ENCODE results near the gene SRXN1. TPM values are rescaled to one million over a fixed set of nuclear protein-coding genes. Genes with fewer than 3 reads are reported as not detected.

The SRXN1 gene
- total RNA-seq, 1 donor from 2014 or later: 17.7 TPM

DNA sequence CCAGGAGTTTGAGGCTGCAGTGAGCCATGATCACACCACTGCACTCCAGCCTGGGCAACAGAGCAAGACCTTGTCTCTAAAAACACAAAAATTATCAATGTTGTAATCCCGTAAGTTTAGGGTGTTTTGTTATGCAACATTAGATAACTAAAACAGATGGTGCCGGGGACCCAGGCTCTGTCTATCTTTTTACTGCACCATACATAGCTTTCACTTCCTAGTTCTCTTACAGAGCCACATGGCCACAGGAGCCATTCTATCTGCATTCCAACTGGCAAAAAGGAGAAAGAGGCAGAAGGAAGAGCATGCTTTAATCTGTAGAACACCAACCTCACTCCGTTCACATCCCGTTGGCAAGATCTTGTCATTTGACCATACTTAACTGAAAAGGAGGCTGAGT, 37.5 kb downstream of the SRXN1 start:
- Histone ChIP-seq H3K27me3 (ENCODE audit: insufficient read depth, low read length) (peaks cover 35% of the 10 kb centered on the region), H3K27ac (ENCODE audit: low read depth, low read length) (no peak overlapping the region), H4K20me1 (ENCODE audit: insufficient read depth, low read length) (no peaks in the 10 kb centered on the region), H3K79me2 (ENCODE audit: insufficient read depth, low read length) (no peaks in the 10 kb centered on the region), H3K36me3 (ENCODE audit: insufficient read depth, low read length) (no peaks in the 10 kb centered on the region), H3K4me3 (ENCODE audit: insufficient read depth, low read depth, low read length) (no peak overlapping the region), H3K9me3 (ENCODE audit: insufficient read depth, low read depth, low read length) (peaks cover 12% of the 10 kb centered on the region), H3K4me1 (ENCODE audit: insufficient read depth, low read length) (no peaks in the 10 kb centered on the region), H3K4me2 (ENCODE audit: low read length) (no peak overlapping the region), H3K9ac (ENCODE audit: low read length) (no peak overlapping the region), H2AFZ (ENCODE audit: low read depth, low read length) (no peak overlapping the region)
- TF ChIP-seq EZH2 (IDR thresholded peaks at IDR 0.05; ENCODE audit: insufficient read depth, low read length): no peak
- TF ChIP-seq, protein P1, sequence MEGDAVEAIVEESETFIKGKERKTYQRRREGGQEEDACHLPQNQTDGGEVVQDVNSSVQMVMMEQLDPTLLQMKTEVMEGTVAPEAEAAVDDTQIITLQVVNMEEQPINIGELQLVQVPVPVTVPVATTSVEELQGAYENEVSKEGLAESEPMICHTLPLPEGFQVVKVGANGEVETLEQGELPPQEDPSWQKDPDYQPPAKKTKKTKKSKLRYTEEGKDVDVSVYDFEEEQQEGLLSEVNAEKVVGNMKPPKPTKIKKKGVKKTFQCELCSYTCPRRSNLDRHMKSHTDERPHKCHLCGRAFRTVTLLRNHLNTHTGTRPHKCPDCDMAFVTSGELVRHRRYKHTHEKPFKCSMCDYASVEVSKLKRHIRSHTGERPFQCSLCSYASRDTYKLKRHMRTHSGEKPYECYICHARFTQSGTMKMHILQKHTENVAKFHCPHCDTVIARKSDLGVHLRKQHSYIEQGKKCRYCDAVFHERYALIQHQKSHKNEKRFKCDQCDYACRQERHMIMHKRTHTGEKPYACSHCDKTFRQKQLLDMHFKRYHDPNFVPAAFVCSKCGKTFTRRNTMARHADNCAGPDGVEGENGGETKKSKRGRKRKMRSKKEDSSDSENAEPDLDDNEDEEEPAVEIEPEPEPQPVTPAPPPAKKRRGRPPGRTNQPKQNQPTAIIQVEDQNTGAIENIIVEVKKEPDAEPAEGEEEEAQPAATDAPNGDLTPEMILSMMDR (IDR thresholded peaks at IDR 0.05; ENCODE audit: insufficient read depth, low read depth, low read length): no peak
- no peaks in the 10 kb centered on the region for H3K4me1 Mint-ChIP-seq (ENCODE audit: low read depth, unreplicated experiment)
- H3K4me3 Mint-ChIP-seq (ENCODE audit: unreplicated experiment): no peak overlapping the region
- DNase-seq (ENCODE audit: low read depth): no peak
- no peak overlapping the region for H3K27ac Mint-ChIP-seq (ENCODE audit: unreplicated experiment)
- peaks cover 20% of the 10 kb centered on the region for H3K9me3 Mint-ChIP-seq (ENCODE audit: unreplicated experiment)
- no peak for FAIRE-seq
- no peaks in the 10 kb centered on the region for H3K36me3 Mint-ChIP-seq (ENCODE audit: low read depth, unreplicated experiment)
- H3K27me3 Mint-ChIP-seq (ENCODE audit: low read depth, unreplicated experiment): peaks cover 47% of the 10 kb centered on the region

- TF ChIP-seq, protein P1 (IDR thresholded peaks at IDR 0.05; ENCODE audit: insufficient read depth, low read depth, low read length): no peak
- TF ChIP-seq EZH2 (IDR thresholded peaks at IDR 0.05; ENCODE audit: insufficient read depth, low read length): no peak
- no peak for FAIRE-seq
- H3K4me1 Mint-ChIP-seq (ENCODE audit: low read depth, unreplicated experiment): no peaks in the 10 kb centered on the region
- no peaks in the 10 kb centered on the region for H3K4me1 ChIP-seq (ENCODE audit: insufficient read depth, low read length)
- no peak overlapping the region for H3K9ac ChIP-seq (ENCODE audit: low read length)
- peaks cover 47% of the 10 kb centered on the region for H3K27me3 ChIP-seq (ENCODE audit: insufficient read depth, low read length)
- H3K9me3 ChIP-seq (ENCODE audit: insufficient read depth, low read depth, low read length): no peaks in the 10 kb centered on the region
- peaks cover 3% of the 10 kb centered on the region for H3K9me3 Mint-ChIP-seq (ENCODE audit: unreplicated experiment)
- no peaks in the 10 kb centered on the region for H3K36me3 ChIP-seq (ENCODE audit: insufficient read depth, low read length)
- H2AFZ ChIP-seq (ENCODE audit: low read depth, low read length): no peak overlapping the region
- no peaks in the 10 kb centered on the region for H4K20me1 ChIP-seq (ENCODE audit: insufficient read depth, low read length)
- H3K4me2 ChIP-seq (ENCODE audit: low read length): no peak overlapping the region
- H3K4me3 ChIP-seq (ENCODE audit: insufficient read depth, low read depth, low read length): no peak overlapping the region
- no peak for DNase-seq (ENCODE audit: low read depth)
- no peak overlapping the region for H3K27ac ChIP-seq (ENCODE audit: low read depth, low read length)
- no peak overlapping the region for H3K27ac Mint-ChIP-seq (ENCODE audit: unreplicated experiment)
- no peaks in the 10 kb centered on the region for H3K79me2 ChIP-seq (ENCODE audit: insufficient read depth, low read length)
- H3K27me3 Mint-ChIP-seq (ENCODE audit: low read depth, unreplicated experiment): peaks cover 59% of the 10 kb centered on the region
- H3K4me3 Mint-ChIP-seq (ENCODE audit: unreplicated experiment): no peak overlapping the region
- no peaks in the 10 kb centered on the region for H3K36me3 Mint-ChIP-seq (ENCODE audit: low read depth, unreplicated experiment)
Measured at GRCh38 chr20:611843-612185, 41.2 kb downstream of the SRXN1 start.

- peak; percentile 32 for TF ChIP-seq EZH2 (IDR thresholded peaks at IDR 0.05; ENCODE audit: insufficient read depth, low read length)
- TF ChIP-seq, protein P1 (IDR thresholded peaks at IDR 0.05; ENCODE audit: insufficient read depth, low read depth, low read length): no peak
- no peak overlapping the region for H3K9ac ChIP-seq (ENCODE audit: low read length)
- no peaks in the 10 kb centered on the region for H3K9me3 ChIP-seq (ENCODE audit: insufficient read depth, low read depth, low read length)
- FAIRE-seq: no peak
- peaks cover 3% of the 10 kb centered on the region for H3K9me3 Mint-ChIP-seq (ENCODE audit: unreplicated experiment)
- H3K4me1 Mint-ChIP-seq (ENCODE audit: low read depth, unreplicated experiment): no peaks in the 10 kb centered on the region
- H3K4me3 ChIP-seq (ENCODE audit: insufficient read depth, low read depth, low read length): no peak overlapping the region
- H3K79me2 ChIP-seq (ENCODE audit: insufficient read depth, low read length): no peaks in the 10 kb centered on the region
- H3K36me3 ChIP-seq (ENCODE audit: insufficient read depth, low read length): no peaks in the 10 kb centered on the region
- no peak overlapping the region for H2AFZ ChIP-seq (ENCODE audit: low read depth, low read length)
- H3K4me1 ChIP-seq (ENCODE audit: insufficient read depth, low read length): no peaks in the 10 kb centered on the region
- no peak for DNase-seq (ENCODE audit: low read depth)
- H4K20me1 ChIP-seq (ENCODE audit: insufficient read depth, low read length): no peaks in the 10 kb centered on the region
- H3K4me2 ChIP-seq (ENCODE audit: low read length): no peak overlapping the region
- H3K27ac ChIP-seq (ENCODE audit: low read depth, low read length): no peak overlapping the region
- H3K4me3 Mint-ChIP-seq (ENCODE audit: unreplicated experiment): no peak overlapping the region
- H3K27ac Mint-ChIP-seq (ENCODE audit: unreplicated experiment): no peak overlapping the region
- H3K27me3 Mint-ChIP-seq (ENCODE audit: low read depth, unreplicated experiment): peaks cover 61% of the 10 kb centered on the region
- H3K36me3 Mint-ChIP-seq (ENCODE audit: low read depth, unreplicated experiment): no peaks in the 10 kb centered on the region
- peaks cover 47% of the 10 kb centered on the region for H3K27me3 ChIP-seq (ENCODE audit: insufficient read depth, low read length)
Measured at GRCh38 chr20:611047-611842, 41.8 kb downstream of the SRXN1 start.
